GM20431 (cell line): Measurements from ENCODE around the gene CHERP.
"Not testable (repeated sequence)": the region's sequence is repeated elsewhere in the genome, so short reads cannot be mapped to it uniquely, and the experiment has no call there.

Experiments used
- in situ Hi-C: fragments of 300-500 bp; cut with MseI, MboI; formaldehyde crosslinking; loops from one replicate; pipeline ENCODE4 v1.15.0; 2020; ENCODE audit warnings: low sequenced_read_pairs; ENCODE audit not compliant: unreplicated experiment

Gene CHERP

DNA sequence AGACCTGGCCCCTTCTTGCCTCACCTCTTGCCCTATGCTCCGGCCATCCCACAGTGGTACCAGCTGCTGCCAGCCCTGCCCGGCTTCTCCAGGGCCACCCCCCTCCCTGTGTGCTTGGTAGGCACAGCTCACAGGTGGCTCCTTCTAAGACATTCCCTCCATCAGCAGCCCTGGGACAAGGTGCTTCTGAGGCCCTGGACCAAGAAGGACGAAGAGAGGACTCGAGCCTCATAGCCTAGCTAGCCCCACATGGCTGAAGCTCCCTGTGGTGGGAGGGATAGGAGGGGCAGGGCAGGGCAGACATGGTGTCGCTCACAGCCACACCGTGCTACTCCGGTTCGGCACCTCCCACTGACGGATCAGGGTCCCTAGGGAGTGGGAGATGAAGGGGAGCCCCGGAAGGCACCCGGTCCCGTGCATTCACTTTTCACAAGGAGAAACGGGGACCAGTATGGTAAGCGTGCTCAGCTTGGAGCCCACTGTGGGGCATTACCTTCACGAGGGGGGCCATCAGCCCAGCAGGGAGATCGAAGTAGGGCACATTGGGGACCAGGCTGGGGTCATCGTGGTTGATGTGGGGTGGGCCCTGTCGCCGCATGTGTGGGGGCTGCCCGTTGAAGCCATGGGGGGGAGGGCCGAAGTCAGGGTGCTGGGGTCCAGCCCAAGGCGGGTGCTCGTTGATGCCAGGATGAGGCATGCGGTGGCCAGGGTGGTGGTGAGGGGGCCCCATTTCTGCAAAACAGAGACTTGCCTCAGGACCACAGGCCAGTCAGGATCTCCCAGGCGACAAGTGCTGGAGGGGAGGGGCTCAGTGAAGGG is 19.5 kb downstream of the CHERP start:
- in situ Hi-C loops: no loop called here

DNA sequence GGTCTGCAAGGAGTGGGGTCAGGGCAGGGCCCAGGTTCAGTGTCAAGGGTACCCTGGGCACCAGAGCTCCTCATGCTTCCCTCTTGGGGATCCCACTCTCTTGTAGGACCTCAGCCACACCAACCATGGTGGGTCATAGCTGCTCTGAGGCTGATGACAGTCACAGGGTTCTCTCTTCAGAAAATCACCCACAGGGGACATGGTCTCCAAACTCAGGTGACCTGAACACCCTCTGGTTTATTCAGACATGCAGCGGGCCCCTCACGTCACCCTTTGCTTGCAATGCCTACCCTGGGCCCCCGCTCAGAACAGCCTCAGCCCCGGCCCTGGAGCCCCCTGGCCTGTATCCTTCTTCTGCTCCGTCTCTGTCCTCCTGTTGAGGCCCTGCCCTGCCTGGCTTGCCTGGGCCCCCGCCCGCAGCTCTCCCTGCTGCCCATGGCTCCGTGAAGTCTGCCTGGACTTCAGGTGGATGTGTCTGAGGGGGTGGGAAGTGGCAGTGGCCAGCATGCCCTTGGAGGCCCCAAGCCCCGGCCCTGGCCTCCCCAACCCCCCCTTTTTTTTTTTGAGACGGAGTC is 20.4 kb downstream of the CHERP start:
- in situ Hi-C loops: no loop called here

DNA sequence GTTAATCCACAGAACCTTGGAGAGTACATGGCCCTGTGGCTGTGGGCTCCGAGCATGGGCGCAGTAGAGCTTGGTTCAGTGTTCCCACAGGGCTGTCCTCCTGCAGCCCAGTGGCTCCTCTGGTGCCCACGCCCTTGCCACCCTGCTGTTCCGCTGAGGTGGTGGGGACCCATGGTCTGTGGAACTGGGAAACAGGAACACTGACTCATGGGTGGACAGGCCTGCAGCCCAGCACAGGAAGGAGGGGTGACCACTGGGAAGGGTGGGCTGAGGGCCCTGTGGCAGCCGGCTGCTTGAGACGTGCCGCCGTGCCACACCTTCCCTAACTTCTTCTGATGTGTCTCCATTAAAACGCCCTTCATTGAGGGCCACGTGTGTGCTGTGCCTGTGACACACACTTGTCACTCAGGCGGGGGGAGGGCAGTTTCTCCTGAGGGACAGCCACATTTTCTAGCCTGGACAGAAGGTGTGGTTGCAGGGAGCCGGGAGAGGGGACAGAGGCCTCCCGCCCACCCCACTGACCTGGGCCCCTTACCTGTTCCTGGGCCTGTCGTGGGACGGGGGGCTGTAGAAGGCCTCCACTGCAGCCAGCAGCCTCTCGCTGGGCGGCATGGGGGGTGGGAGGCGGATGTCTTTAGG is 21.1 kb downstream of the CHERP start:
- in situ Hi-C loops: no loop called here

DNA sequence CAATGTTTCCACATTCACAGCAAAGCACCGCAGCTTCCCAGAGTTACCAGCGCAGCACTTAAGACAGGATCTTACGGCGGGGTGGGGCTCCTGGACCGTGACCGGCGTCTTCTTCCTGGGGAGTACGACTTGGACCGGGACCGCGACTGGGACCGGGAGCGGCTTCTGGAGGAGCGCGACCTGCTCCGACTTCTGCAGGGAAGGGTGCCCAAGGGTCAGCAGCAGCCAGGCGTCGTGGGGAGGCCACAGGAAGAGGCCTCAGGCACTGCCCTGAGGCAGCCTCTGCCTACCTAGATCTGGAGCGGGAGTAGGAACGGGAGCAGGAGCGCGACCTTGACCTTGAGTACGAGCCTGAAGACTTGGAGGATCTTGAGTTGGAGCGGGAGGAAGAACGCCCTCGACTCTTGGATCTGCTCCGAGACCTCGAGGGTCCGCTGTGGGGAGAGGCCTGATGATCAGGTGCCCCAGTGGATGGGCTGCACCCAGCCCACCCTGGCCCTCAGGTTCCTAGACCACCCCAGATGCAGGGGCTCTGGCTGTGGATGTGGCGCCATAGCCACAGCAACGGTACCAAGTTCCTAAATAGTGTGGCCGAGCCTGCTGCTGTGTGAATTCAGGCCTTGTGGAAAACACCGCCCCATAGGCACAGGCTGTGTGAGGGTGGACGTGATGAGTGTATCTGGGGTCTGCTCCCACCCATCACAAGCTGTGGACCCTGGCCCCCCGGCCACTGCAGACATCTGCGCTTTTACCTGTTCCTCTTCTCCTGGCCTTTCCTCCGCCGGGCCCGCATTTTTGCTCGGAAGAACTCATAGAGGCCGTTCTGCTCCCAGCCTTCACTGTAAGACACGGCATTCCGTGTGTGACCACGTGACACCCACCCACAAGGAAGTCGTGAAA is 21.9 kb downstream of the CHERP start:
- in situ Hi-C loops: no loop called here

DNA sequence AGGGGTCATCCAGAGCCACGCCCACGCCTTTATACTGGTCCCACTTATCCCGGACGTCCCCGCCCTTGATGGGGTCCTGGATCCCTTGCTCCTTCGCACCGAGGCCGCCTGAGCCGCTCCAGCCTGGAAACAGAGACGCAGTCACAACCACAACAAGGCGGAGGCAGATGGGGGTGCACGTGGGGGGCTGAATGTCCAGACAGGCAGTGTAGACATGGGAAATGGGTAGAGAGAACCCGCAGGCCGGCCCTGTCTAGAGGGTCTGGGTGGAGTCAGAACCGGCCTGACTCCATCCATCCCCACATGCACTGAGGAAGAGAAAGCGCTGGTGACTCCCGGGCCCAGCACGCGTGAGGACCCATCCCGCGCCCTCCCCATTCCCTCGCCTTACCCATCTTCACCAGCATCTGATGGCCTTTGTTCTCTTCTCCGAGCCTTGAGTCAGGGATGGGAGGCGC is 23.0 kb downstream of the CHERP start:
- in situ Hi-C loops: no loop called here

DNA sequence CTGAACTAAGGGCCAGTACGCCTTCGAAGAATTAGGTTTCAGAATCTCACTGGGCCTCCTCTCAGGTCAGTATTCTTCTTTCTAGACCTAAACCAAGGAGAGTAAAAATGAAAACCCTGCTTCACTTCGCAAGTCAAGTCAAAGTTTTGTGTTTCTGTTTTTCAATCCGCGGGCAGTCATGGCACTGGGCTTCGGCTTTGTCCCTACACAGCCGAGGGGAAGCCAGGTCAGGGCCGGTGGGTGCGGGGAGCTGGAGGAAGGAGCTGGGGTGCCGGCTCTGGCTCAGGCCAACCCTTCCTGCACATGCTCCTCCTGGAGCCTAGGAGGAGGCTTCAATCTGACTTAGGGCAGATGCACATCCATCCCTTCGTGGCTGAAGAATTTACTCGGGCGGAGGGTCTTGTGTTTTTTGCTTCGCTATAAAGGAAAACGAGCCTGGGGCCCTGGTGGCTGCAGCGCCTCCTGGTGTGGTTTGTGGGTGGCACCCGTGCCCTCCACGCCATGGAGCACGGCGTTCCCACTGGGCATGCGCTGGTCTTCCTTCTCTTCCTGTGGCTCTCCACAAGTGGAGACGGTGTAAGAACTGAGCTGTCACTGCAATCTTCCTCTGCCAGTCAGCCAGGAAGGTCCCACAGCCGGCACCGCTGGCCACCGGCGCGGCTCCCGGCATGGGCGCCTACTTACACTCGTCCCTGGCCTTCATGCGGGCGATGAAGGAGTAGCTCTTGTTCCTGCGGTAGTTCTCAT is 23.6 kb downstream of the CHERP start:
- in situ Hi-C loops: no loop called here

DNA sequence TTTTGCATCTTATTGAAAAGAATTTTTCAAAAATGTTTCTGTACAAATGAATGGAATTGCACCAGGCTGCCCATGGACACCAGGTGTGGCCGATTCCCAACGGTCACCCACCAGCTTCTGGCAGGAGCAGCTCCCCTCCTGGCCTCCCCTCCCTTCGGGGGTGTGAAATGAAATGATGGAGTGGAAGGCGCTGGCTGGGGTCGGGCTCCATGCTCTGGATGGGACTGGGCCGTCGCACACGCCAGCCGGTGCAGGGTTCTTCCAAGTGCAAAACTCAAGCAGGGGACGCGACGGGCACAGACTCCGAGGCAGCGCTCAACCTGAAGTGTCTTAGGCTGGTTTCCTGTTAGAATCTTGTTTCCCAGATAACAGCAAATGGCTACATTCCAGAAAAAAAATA is 24.2 kb downstream of the CHERP start:
- in situ Hi-C loops: no loop called here

DNA sequence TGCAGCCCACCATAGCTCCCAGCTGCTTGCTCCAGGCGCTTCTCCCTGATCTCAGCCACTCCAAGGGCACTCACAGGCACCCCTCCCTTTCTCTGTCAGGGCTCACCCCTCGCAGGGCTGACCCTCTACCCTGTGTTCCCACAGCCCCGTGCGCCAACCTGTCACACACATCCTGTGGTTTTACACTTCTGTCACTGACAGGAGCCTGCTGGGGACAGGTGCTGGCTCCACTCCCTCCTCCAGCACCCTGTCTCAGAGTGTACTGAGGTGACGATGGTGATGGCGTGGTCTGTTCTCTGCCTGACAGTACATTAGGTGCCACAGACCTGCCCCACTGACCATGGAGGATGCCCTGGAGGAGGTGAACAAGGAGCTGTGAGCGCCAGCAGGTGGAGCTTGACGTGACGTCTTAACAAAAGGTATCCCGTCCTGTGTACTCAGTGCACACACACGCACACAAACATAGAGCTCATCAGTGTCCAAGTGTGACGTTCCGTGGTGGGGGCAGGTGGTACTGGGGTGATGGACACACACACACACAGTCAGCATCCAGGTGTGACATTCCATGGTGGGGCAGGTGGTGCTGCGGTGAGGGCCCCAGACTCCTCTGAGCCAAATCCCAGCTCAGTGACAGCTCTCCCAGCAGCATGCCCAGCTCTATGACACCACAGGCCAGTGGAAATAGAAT is 25.2 kb downstream of the CHERP start:
- in situ Hi-C loops: no loop called here

DNA sequence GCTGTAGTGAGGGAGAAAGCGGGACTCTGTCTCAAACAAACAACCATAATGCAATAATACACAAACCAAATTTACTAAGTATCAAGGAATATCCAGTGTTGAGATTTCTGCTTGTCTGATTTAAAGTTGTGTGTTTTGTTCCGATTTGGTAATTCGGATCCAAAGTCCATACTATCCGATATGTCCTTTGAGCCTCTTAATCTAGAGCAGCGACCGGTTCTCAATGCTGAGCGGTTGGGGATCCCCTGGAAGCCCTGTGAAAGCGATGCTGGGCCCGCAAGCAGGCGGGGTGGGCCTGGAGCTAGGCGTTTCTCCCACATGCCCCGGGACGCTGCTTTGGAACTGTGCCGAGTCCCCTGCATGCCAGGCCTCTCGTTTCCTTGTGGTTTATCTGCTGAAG is 25.9 kb downstream of the CHERP start:
- in situ Hi-C loops: no loop called here

DNA sequence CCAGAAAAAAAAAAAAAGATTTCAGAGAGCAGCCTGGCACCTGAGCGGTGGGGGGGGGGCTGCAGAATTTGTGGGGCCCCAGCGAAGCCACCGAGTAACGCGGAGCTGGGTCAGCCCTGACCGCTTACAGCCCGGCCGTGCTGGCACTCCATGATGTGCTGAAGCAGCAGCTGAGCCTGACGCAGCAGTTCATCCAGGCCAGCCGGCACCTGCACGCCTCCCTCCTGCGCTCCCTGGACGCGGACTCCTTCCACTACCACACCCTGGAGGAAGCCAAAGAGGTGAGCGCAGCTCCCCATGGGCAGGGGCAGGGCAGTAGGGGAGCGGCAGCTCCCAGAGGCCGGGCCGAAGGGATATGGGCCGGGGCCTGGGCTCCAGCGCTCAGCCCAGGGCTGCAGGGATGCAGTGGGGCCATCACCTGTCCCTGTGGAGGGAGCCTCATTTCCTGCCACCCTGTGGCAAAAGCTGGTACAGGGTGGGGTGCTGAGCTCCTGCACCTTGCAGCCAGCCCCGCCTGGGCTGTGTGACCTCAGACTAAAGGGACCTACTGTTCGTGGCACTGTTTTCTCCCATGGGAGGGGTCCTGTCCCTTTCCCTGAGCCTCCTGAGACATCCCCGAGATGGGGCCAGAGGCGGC is 27.7 kb downstream of the CHERP start:
- in situ Hi-C loops: no loop called here

DNA sequence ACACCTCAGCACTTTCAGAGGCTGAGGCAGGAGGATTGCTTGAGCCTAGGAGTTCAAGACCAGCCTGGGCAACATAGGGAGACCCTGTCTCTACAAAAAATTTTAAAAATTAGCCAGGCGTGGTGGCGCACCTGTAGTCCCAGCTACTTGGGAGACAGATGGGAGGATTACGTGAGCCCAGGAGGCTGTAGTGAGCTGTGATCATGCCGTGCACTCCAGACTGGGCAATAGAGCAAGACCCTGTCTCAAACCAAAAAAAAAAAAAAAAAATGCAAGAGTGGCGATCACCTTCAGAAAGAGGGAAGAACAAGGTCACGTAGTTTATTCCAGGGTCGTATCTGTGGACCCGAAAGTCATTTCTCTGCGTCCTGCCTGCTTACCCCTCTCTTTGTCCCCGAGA is 29.6 kb downstream of the CHERP start:
- in situ Hi-C loops: not testable (repeated sequence)

DNA sequence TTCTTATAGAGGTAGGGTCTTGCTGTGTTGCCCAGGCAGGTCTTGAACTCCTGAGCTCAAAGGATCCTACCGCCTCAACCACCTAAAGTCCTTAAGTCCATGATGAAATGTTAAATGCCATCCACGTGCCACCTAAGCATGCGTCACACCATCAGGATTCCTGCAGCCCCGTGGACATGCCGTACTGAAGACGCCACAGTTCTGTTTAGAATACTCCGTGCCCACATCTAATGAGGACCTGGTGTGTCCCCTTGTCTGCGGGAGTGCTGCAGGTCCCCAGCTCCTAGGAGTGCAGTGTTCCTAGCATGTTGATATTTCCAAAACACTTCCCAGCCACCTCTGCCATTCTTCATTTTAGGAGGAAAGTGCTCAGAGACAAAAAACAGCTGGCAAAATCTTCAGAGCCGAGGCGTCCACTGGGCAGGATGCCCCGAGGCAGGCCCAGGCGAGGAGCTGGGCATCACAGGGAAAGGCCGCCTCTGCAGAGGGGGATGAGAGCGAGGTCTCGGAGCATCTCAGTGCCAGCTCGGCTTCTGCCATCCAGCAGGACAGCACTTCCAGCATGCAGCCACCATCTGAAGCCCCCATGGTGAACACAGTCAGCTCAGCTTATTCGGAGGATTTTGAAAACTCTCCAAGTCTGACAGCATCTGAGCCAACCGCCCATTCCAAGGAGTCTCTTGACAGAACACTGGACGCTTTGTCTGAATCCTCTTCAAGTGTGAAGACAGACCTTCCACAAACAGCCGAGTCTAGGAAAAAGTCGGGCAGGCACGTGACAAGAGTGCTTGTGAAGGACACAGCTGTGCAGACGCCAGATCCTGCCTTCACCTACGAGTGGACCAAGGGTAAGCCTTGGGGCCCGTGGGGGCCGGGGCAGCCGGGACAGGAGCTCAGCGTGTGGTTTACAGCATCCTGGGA is 32.8 kb downstream of the CHERP start:
- in situ Hi-C loops: no loop called here

DNA sequence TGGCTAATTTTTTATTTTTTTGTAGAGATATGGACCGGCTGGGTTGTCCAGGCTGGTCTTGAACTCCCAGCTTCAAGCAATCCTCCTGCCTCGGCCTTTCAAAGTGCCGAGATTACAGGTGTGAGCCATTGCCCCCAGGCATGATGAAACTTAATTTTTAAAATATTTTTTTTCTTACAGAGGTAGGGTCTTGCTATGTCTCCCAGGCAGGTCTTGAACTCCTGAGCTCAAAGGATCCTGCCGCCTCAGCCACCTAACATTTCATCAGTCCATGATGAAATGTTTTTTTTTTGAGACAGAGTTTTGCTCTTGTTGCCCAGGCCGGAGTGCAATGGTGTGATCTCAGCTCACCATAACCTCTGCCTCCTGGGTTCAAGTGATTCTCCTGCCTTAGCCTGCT is 33.7 kb downstream of the CHERP start:
- in situ Hi-C loops: no loop called here

DNA sequence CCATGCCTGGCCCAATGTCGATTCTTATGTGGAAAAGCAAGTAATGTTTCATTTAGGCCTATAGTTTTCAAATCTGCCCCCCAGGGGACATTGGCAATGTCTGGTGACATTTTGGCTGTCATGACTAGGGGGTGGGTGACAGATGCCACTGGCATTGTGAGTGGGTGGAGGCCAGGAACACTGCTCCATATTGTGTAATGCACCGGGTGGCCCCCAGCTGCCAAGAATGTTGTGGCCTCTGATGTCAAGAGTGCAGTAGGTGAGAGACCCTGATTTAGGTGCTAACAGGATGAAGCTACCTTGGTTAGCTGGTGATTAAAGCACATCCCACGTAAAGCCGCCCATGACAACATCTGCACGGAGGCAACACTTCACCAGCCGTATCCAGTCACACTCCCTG is 35.3 kb downstream of the CHERP start:
- in situ Hi-C loops: no loop called here

DNA sequence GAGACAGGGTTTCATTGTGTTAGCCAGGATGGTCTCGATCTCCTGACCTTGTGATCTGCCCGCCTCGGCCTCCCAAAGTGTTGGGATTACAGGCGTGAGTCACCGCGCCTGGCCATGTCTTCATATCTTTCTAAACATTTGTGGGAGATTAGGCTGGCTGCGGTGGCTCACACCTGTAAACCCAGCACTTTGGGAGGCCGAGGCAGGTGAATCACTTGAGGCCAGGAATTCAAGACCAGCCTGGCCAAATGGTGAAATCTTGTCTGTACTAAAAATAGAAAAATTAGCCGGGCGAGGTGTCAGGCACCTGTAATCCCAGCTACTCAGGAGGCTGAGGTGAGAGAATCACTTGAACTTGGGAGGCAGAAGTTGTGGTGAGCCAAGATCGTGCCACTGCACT is 36.1 kb downstream of the CHERP start:
- in situ Hi-C loops: not testable (repeated sequence)

DNA sequence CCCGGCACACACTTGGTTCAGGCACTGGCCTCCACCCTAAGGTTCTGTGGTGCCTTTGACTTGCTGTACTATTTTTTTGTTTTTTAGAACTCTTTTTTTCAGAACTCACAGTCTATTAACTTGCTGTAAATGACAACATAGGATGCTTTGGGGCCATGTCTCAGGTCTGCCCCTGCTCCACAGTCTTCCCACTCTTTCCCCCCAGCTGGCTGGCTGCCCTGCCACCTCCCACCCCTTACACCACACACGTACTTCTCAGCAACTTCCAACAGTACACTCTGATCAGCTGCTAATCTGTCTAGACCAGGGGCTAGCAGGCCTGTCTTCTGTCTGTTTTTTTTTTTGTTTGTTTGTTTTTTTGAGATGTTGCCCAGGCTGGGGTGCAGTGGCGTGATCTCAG is 38.0 kb downstream of the CHERP start:
- in situ Hi-C loops: no loop called here

DNA sequence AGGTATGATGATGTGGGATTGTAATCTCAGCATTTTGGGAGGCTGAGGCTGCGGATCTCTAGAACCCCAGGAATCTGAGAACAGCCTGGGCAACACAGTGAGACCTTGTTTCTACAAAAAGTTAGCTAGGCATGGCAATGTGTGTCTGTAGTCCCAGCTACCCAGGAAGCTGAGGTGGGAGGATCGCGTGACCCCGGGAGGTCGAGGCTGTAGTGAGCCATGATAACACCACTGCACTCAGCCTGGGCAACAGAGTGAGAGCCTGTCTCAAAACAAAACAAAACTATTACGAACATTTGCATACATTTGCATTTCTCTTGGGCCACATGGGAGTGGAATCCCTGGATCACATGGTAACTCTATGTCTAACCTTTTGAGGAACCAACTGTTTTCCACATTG is 44.4 kb downstream of the CHERP start:
- in situ Hi-C loops: no loop called here

DNA sequence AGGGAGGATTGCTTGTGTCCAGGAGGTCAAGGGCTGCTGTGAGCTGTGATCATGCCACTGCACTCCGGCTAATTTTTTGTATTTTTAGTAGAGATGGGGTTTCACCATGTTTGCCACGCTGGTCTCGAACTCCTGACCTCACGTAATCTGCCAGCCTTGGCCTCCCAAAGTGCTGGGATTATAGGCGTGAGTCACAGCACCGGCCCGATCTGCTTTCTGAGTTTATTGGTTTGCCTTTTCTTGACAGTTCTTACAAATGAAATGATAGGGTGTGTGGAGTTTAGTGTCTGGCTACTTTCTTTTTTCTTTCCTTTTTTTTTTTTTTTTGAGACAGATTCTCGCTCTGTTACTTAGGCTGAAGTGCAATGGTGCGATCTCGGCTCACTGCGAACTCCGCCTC is 45.2 kb downstream of the CHERP start:
- in situ Hi-C loops: no loop called here
